Neural cell (in vitro differentiated cells): ENCODE measurements around the gene ADARB2. TPM values are rescaled to one million over a fixed set of nuclear protein-coding genes. Genes with fewer than 3 reads are reported as not detected.

Source experiments
- H2AFZ ChIP-seq: fragments of 200-600, 300-800 bp; sonication (generic), shearing (Covaris generic); 2 replicates; pipeline ENCODE4 v1.6.0; 2014; ENCODE audit warnings: low read depth, mild to moderate bottlenecking, antibody characterized with exemption, low read length, moderate library complexity
- H3F3A ChIP-seq: fragments of 200-600 bp; shearing (Covaris generic); 2 replicates; pipeline ENCODE4 v1.6.1; 2016; ENCODE audit warnings: mild to moderate bottlenecking, moderate library complexity, mixed read lengths, antibody characterized with exemption, low read length; ENCODE audit not compliant: insufficient read depth, poor library complexity, severe bottlenecking
- H3K27ac ChIP-seq: fragments of 200-600, 300-800 bp; sonication (generic), shearing (Covaris generic); 2 replicates; pipeline ENCODE4 v1.5.1; 2014; ENCODE audit warnings: mild to moderate bottlenecking, low read length, moderate library complexity
- H3K27me3 ChIP-seq: fragments of 300-800, 200-600 bp; sonication (generic), shearing (Covaris generic); 2 replicates; pipeline ENCODE4 v1.6.0; 2014; ENCODE audit warnings: mild to moderate bottlenecking, low read depth, low read length, moderate library complexity; ENCODE audit not compliant: insufficient read depth
- H3K36me3 ChIP-seq: fragments of 300-800, 200-600 bp; sonication (generic), shearing (Covaris generic); 2 replicates; pipeline ENCODE4 v1.5.1; 2014; ENCODE audit warnings: mild to moderate bottlenecking, antibody characterized with exemption, low read length, moderate library complexity; ENCODE audit not compliant: insufficient read depth
- H3K4me2 ChIP-seq: fragments of 300-800, 200-600 bp; sonication (generic), shearing (Covaris generic); 2 replicates; pipeline ENCODE4 v1.6.0; 2014; ENCODE audit warnings: mild to moderate bottlenecking, low read length
- H3K4me3 ChIP-seq: fragments of 300-800, 200-600 bp; sonication (generic), shearing (Covaris generic); 2 replicates; pipeline ENCODE4 v1.5.1; 2014; ENCODE audit warnings: mild to moderate bottlenecking, low read length, moderate library complexity
- H3K79me2 ChIP-seq: fragments of 200-600 bp; shearing (Covaris generic); replicated peaks from 2 replicates; pipeline ENCODE4 v1.6.0; 2014; ENCODE audit warnings: mild to moderate bottlenecking, low read length, moderate library complexity; ENCODE audit not compliant: insufficient read depth
- H3K9ac ChIP-seq: fragments of 300-800, 200-600 bp; sonication (generic), shearing (Covaris generic); 2 replicates; pipeline ENCODE4 v1.6.1; 2016; ENCODE audit warnings: mild to moderate bottlenecking, low read length, mixed read lengths
- H3K9me2 ChIP-seq: fragments of 200-600 bp; shearing (Covaris generic); 2 replicates; pipeline ENCODE4 v1.6.1; 2016; ENCODE audit warnings: mild to moderate bottlenecking, low read length, mixed read lengths; ENCODE audit not compliant: insufficient read depth
- H3K9me3 ChIP-seq: fragments of 200-600, 300-800 bp; sonication (generic), shearing (Covaris generic); 2 replicates; pipeline ENCODE4 v1.6.1; 2016; ENCODE audit warnings: mild to moderate bottlenecking, mixed run types, low read length, moderate library complexity, mixed read lengths
- H4K20me1 ChIP-seq: fragments of 200-600 bp; shearing (Covaris generic); 2 replicates; pipeline ENCODE4 v1.6.1; 2016; ENCODE audit warnings: mild to moderate bottlenecking, mixed run types; ENCODE audit not compliant: insufficient read depth
- EP300 ChIP-seq: fragments of 450-650 bp; conservative IDR thresholded peaks from 2 replicates; pipeline ENCODE4 v1.6.1; 2014; ENCODE audit warnings: antibody characterized with exemption, mild to moderate bottlenecking, moderate library complexity; ENCODE audit not compliant: poor library complexity, severe bottlenecking
- EZH2 ChIP-seq: fragments of 200-600, 300-800 bp; shearing (Covaris generic), sonication (generic); IDR thresholded peaks from 2 replicates; pipeline ENCODE4 v1.6.1; 2014; ENCODE audit warnings: antibody characterized with exemption, low read length, borderline replicate concordance, mild to moderate bottlenecking; ENCODE audit not compliant: insufficient read depth, poor library complexity, severe bottlenecking
- MXI1 ChIP-seq: fragments of 450-650 bp; conservative IDR thresholded peaks from 2 replicates; pipeline ENCODE4 v1.6.1; 2014; ENCODE audit warnings: antibody characterized with exemption, mild to moderate bottlenecking; ENCODE audit not compliant: poor library complexity, severe bottlenecking
- POLR2AphosphoS5 ChIP-seq: IDR thresholded peaks from 2 replicates; pipeline ENCODE4 v1.6.1; 2012
- RAD21 ChIP-seq: fragments of 450-650 bp; conservative IDR thresholded peaks from 2 replicates; pipeline ENCODE4 v1.6.1; 2014; ENCODE audit warnings: antibody characterized with exemption, mild to moderate bottlenecking, moderate library complexity
- REST ChIP-seq: IDR thresholded peaks from 2 replicates; pipeline ENCODE4 v1.6.1; 2012; ENCODE audit warnings: borderline replicate concordance
- SMC3 ChIP-seq: fragments of 450-650 bp; conservative IDR thresholded peaks from 2 replicates; pipeline ENCODE4 v1.6.1; 2014; ENCODE audit warnings: antibody characterized with exemption, mild to moderate bottlenecking, moderate library complexity; ENCODE audit not compliant: poor library complexity
- TAF1 ChIP-seq: IDR thresholded peaks from 2 replicates; pipeline ENCODE4 v1.6.1; 2012; ENCODE audit warnings: low read depth
- polyA plus RNA-seq: library from polyadenylated mRNA; depleted of rRNA; stranded (reverse); fragments of >200 nt; gene quantifications from 2 replicates; pipeline ENCODE4 v1.2.3, GENCODE V29; 2014
- TF ChIP-seq, protein P1 (sequence below): fragments of 450-650 bp; IDR thresholded peaks from 2 replicates; pipeline ENCODE4 v1.5.1; 2014; ENCODE audit warnings: antibody characterized with exemption, mild to moderate bottlenecking, moderate library complexity; ENCODE audit not compliant: poor library complexity, severe bottlenecking

The ADARB2 gene
- polyA plus RNA-seq, 1 donor from 2014 or later: 3.6 TPM

- Histone ChIP-seq H3K9ac (no peak overlapping the region), H3K36me3 (no peaks in the 10 kb centered on the region), H2AFZ (no peak overlapping the region), H3F3A (no peaks in the 10 kb centered on the region), H3K9me2 (no peaks in the 10 kb centered on the region), H3K79me2 (no peaks in the 10 kb centered on the region), H4K20me1 (no peaks in the 10 kb centered on the region), H3K4me3 (no peak overlapping the region), H3K27me3 (no peaks in the 10 kb centered on the region), H3K9me3 (no peaks in the 10 kb centered on the region), H3K27ac (no peak overlapping the region), H3K4me2 (no peak overlapping the region)
- TF ChIP-seq, protein P1, sequence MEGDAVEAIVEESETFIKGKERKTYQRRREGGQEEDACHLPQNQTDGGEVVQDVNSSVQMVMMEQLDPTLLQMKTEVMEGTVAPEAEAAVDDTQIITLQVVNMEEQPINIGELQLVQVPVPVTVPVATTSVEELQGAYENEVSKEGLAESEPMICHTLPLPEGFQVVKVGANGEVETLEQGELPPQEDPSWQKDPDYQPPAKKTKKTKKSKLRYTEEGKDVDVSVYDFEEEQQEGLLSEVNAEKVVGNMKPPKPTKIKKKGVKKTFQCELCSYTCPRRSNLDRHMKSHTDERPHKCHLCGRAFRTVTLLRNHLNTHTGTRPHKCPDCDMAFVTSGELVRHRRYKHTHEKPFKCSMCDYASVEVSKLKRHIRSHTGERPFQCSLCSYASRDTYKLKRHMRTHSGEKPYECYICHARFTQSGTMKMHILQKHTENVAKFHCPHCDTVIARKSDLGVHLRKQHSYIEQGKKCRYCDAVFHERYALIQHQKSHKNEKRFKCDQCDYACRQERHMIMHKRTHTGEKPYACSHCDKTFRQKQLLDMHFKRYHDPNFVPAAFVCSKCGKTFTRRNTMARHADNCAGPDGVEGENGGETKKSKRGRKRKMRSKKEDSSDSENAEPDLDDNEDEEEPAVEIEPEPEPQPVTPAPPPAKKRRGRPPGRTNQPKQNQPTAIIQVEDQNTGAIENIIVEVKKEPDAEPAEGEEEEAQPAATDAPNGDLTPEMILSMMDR: no peak
- TF ChIP-seq POLR2AphosphoS5 (no peak), REST (no peak), EP300 (no peak), EZH2 (no peak), RAD21 (no peak), MXI1 (no peak), TAF1 (no peak), SMC3 (no peak)
Measured at GRCh38 chr10:1347525-1347924, 389.8 kb downstream of the ADARB2 start.

GRCh38 chr10:1346201-1346600, 391.1 kb downstream of the ADARB2 start:
- Histone ChIP-seq H3K27me3 (no peaks in the 10 kb centered on the region), H3K27ac (no peak overlapping the region), H3K9ac (no peak overlapping the region), H3F3A (no peaks in the 10 kb centered on the region), H3K9me3 (no peaks in the 10 kb centered on the region), H3K4me2 (no peak overlapping the region), H2AFZ (no peak overlapping the region), H3K79me2 (no peaks in the 10 kb centered on the region), H3K36me3 (no peaks in the 10 kb centered on the region), H3K4me3 (no peak overlapping the region), H3K9me2 (no peaks in the 10 kb centered on the region), H4K20me1 (no peaks in the 10 kb centered on the region)
- no peak for TF ChIP-seq EP300
- TF ChIP-seq RAD21: no peak
- TF ChIP-seq EZH2: no peak
- TF ChIP-seq MXI1: no peak
- TF ChIP-seq SMC3: no peak
- no peak for TF ChIP-seq TAF1
- no peak for TF ChIP-seq POLR2AphosphoS5
- TF ChIP-seq, protein P1: no peak
- no peak for TF ChIP-seq REST
